ENCODE measurements around the gene TRAPPC2L.
"Not testable (repeated sequence)": the region's sequence is repeated elsewhere in the genome, so short reads cannot be mapped to it uniquely, and the experiment has no call there.

Gene TRAPPC2L

GRCh38 chr16:88818575-88818874 lies 38.4 kb upstream of the TRAPPC2L start:
- DNase-seq (ENCODE audit: low read depth in 2 of 2) = no peak

DNA sequence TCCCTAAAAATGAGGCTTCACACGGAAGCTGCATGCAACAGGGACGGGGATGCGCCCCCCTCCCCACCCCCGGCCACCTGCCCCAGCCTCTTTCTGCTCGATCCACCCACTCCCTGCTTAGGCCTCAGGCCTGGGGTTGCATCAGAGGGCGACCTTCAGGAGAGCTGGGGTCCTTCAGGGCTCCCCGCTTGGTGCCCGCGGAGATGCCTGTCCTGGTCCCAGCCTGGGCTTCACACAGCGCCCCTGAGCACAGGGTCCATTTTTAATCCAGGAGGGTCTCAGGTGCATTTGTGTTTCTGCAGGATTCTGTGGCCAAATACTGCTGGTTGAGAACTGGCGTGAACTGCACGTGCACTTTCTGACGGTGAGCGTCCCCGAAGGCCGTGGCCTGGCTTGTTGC lies 37.8 kb upstream of the TRAPPC2L start:
- DNase-seq (ENCODE audit: low read depth in 2 of 2) = no peak

- DNase-seq (ENCODE audit: low read depth in 2 of 2) = no peak
These were observed 36.4 kb upstream of the TRAPPC2L start for GRCh38 chr16:88820385-88821025.

DNA sequence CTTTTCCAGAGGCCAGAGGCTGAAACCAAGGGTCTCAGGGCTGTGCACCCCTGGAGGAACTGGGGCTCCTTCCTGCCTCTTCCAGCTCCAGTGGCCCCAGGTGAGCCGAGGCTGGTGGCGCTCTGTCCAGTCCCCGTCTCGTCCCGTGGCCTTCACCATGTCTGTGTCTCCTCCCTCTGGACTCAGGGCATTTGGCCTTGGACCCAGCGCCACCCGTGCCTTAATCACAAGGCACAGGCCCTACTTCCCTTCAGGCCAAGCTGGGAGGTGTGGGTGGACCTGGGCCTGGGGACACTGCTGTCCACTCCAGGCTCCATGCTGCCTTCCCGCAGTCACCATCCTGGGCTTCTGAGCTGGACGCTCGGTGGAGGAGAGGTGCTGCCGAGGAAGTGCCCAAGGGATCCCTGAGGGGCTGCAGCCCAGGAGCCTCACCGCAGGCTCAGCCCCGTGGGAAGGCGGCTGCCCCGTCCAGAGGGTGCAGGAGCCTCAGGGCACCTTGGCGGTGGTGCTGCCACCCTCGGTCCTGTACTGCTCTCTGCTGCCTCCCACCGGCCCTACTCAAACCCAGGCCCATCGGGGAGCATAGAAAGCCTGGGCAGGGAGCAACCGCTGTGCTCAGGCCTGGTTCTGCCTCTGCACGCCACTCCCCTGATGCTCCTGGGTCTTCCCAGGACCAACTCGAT lies 35.6 kb upstream of the TRAPPC2L start:
- DNase-seq (ENCODE audit: low read depth in 2 of 2) = no peak

GRCh38 chr16:88822281-88823040 lies 34.5 kb upstream of the TRAPPC2L start:
- no peak for DNase-seq (ENCODE audit: low read depth in 2 of 2)

DNA sequence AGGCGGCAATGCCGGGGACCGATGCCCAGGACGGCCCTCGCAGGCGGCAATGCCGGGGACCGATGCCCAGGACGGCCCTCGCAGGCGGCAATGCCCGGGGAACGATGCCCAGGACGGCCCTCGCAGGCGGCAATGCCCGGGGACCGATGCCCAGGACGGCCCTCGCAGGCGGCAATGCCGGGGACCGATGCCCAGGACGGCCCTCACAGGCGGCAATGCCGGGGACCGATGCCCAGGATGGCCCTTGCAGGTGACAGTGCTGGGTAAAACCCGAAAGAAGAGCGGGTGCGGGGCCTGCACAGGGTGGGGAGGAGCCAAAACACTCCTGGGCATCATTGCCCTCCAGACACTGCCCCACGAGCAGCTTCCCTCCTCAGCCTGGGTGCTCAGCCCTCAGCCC lies 33.3 kb upstream of the TRAPPC2L start:
- DNase-seq (ENCODE audit: low read depth in 2 of 2) = not testable (repeated sequence)

DNA sequence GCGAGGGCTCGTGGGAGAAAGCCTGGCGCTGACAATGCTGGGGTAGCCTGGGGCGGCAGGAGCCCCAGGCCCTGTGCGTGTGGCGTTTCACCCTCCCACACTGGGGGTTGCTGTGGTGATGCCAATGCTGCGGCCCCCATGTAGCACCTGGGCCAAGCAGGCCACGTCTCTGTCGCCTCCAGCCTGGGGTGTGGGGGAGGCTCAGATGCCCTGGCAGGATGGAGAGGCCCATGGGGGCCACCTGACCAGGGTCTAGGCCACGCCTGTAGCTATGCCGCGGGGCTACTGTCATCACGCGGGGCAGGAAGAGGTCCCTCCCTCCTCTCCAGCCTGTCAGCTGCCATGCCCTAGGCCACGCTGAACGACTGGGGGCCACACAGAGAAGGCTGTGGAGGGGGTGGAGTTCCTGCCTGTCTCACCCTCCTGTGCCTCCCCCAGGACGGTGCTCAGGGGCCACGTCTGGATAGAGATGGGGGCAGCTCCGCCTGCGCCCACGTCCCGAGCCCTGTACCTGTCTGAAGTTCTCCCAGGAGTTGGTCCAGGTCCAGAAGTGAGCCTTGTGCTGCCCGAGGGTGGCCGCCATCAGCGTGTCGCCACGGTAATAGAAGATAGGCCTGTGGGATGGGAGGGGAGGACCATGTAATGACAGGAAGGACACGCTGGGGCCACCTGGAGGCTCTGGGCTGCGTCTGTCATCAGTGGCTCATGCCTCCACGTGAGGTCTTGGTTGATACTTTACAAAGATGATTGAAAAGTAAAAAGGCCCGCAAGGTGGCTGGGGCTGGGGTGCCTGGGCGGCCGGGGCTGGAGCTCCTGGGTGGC lies 32.5 kb upstream of the TRAPPC2L start:
- DNase-seq (ENCODE audit: low read depth in 2 of 2) = no peak

DNA sequence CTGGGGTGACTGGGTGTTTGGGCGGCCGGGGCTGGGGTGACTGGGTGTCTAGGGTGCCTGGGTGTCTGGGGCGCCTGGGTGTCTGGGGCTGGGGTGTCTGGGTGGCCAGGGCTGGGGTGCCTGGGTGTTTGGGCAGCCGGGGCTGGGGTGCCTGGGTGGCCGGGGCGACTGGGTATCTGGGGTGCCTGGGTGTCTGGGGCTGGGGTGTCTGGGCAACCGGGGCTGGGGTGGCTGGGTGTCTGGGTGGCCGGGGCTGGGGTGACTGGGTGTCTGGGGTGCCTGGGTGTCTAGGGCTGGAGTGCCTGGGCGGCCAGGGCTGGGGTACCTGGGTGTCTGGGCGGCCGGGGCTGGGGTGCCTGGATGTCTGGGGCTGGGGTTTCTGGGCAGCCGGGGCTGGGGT lies 31.8 kb upstream of the TRAPPC2L start:
- DNase-seq (ENCODE audit: low read depth in 2 of 2) = no peak

DNA sequence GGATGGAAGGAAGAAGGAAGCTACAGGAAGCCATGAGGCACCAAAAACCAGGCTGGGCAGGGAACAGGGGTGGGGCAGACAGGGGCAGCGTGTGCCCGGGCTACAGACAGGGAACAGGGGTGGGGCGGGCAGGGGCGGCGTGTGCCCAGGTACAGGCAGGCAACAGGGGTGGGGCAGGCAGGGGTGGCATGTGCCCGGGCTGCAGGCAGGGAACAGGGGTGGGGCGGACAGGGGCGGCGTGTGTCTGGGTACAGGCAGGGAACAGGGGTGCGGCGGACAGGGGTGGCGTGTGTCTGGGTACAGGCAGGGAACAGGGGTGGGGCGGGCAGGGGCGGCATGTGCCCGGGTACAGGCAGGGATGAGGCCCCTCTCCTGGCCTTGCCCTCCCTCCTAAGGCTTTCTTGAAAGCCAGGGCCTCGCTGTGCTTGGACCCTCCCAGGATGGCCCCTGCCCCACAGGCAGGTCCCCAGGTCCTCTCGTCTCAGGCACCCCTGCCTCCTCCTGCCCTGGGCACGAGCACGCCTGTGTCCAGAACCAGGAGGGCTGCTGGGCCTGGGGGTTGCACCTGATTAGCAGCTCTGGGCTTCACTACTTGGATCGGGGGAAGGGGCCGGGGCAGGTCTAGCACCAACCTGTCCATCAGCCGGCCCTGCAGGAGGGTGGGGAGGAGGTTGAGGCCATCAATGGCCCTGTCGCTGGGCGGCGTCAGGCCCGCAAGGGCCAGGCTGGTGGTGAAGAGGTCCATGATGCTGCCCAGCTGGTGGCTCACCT lies 30.7 kb upstream of the TRAPPC2L start:
- no peak for DNase-seq (ENCODE audit: low read depth in 2 of 2)

DNA sequence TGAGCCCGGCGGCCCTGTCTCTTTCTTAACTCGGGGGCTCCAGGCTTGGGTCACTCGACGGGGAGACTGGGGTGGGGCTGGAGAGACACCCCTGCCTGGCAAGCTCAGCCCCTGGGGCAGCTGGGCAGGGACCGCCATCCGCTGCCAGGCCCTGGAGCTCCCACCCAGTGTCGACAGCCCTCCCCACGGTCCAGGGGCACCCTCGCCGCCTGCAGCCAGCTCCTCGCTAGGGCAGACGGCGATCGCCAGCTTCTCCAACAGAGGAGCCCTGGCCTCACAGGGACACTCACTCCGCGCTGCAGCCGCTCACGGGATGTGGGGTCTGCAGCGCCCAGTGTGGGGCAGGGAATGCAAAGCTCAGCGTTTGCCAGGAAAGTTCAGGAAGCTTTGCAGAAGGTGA lies 29.2 kb upstream of the TRAPPC2L start:
- no peak for DNase-seq (ENCODE audit: low read depth in 2 of 2)

- no peak for DNase-seq (ENCODE audit: low read depth in 2 of 2)
These were observed 28.2 kb upstream of the TRAPPC2L start for GRCh38 chr16:88828711-88829110.

- no peak for DNase-seq (ENCODE audit: low read depth in 2 of 2)
These were observed 26.7 kb upstream of the TRAPPC2L start for GRCh38 chr16:88830258-88830657.

DNA sequence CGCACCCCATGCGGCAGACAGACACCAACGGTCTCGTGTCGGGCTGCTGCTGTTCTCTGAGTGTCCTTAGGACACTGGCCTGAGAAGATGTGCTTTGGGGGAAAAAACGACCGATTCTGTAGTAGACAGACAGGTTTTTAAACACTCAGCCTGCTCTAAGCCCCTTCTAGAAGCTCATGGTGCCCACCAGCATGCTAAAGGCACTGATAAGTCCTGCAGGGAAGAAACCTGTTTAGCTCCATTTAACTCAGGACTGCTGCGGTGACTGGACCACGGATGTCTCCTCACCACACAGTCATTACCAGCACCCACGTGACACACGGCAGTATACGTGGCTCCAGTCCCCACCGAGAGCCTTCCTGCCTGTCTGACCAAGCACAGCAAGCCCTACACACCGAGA lies 26.1 kb upstream of the TRAPPC2L start:
- DNase-seq (ENCODE audit: low read depth in 2 of 2) = no peak

DNA sequence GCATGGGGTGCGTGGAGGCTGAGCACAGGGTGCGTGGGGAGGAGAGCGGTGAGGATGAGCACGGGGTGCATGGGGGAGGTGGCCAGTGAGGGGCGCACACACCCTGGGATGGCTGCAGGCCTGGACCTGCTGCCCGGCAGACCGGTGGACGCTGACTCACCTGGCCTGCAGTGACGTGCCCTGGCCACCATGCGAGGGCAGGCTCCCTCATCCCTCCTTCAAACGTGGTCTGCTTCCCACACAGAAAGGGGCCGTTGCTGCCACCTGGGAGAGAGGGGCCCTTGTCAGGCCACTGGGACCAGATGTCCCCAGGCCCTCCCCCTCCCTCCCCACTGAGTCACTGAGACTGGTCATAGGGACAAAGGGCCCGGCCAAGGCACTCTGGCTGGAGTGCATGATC lies 25.1 kb upstream of the TRAPPC2L start:
- DNase-seq (ENCODE audit: low read depth in 2 of 2) = no peak

DNA sequence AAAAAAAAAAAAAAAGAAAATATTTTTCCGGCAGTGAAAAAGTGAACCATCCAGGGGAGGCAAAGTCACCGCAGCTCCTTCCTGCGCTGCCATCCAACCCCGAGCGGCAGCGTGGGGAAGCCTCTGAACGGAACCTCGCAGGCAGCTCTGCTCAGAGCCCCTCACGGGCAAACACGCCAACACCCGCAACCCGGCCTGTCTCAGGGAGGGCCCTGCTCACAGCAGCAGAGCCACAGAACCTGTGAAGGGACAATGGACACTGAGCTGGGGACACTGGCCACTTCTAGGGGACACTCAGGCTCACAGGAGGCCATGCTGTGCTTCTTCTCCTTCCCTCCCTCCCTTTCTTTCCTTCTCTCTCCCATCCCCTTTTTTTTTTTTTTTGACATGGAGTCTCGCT lies 23.8 kb upstream of the TRAPPC2L start:
- DNase-seq (ENCODE audit: low read depth in 2 of 2) = no peak

DNA sequence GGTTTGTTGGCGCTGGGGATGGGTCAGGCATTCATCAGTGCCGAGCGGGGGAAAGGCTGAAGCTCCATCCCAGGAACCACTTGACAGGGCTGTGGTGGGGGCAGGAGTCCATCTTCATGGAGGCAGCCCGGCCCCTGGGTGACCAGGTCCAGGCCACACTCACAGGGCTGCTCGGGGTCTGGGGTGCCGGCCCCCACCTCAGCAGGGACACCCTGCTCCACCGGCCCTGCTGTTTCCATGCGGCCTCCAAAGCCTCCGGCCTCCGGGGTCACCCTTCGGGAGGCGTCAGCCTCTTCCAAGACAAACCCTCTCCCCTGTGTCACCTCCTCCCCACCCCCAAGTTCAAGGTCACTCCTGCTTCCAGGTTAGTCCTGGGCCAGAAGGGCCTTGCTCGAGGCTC lies 22.3 kb upstream of the TRAPPC2L start:
- DNase-seq (ENCODE audit: low read depth in 2 of 2) = no peak

DNA sequence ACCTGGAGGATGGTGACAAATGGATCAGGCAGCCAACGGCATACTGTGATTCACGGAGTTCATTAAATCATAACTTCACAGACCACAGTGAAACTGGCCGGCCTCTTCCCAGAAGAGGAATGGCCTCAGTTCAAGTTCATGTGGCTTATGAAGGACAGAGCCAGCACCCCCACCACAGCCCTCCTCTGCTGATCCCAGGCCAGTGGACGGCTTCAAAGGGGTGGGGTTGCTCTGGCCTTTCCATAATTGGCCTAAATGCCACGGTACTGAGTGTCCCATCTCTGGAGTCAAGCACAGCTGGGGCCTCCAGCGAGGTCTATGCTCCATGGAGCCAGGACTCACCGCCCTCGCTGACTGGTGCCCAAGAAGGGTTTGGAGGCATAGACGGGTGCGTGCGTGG lies 21.5 kb upstream of the TRAPPC2L start:
- DNase-seq (ENCODE audit: low read depth in 2 of 2) = no peak

DNA sequence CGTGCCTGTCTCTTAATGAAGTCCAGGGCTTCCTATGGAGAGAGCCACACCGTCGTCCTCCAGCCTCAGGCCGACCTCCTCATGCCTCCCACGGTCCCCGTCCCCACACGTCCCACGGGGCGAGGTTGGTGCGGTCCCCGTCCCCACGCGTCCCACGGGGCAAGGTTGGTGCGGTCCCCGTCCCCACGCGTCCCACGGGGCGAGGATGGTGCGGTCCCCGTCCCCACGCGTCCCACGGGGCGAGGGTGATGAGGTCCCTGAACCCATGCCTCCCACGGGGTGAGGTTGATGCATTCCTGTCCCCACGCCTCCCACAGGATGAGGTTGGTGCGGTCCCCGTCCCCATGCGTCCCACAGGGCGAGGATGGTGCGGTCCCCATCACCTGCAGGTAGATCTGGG lies 21.1 kb upstream of the TRAPPC2L start:
- no peak for DNase-seq (ENCODE audit: low read depth in 2 of 2)

DNA sequence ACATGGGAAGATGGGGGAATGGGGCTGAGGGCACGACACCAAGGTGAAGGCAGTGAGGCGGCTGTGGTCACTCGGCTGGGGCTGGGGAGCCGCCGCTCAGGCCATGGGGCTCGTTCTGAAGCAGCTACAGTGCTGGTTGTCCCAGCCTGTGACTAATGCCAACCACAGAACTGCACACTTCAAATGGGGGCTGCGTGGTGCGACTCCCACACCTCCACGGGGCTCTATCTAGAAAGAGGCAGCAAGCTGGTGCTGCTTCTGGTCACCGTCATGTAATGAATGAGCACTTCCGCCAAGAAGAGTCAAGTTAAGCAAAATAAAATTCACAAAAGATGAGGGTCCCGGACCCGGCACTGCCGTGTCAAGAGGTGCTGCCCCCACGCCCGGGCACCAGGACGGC lies 20.1 kb upstream of the TRAPPC2L start:
- no peak for DNase-seq (ENCODE audit: low read depth in 2 of 2)

- no peak for DNase-seq (ENCODE audit: low read depth in 2 of 2)
These were observed 19.1 kb upstream of the TRAPPC2L start for GRCh38 chr16:88837806-88838205.

DNA sequence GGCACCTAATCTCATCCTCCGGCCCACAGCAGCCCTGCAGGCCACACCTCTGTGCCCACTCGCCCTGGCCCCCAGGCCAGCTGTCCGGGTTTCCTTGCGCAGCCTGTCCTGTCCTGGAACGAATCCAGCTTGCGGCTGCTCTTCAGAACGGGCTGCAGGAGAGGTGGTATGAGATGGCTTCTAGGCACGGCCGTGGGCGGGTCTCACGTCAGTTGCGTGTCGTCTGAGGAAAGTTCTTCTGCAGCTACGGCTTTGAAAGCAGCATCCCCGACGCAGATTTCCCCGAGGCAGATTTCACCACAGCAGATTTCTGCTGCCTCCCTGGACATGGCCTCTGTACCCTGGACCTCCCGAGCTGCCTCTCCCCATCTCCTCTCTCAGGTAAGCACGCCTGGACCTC lies 18.4 kb upstream of the TRAPPC2L start:
- DNase-seq (ENCODE audit: low read depth in 2 of 2) = no peak

Data from stimulated activated CD4-positive, alpha-beta T cell treated with anti-CD3 and anti-CD28 coated beads, Interleukin-4, amount 100 ng/mL, for 48 hours (primary cell).